HepG2 (cell line): Measurements from ENCODE around the gene CTNND2. TPM values are rescaled to one million over a fixed set of nuclear protein-coding genes. Genes with fewer than 3 reads are reported as not detected.

ENCODE experiments used
- ATAC-seq: fragments of 200-7000 bp; cut with Tn5 transposase; 3 replicates; pipeline ENCODE4 v1.9.1; 2020; ENCODE audit warnings: mild to moderate bottlenecking, moderate library complexity
- BruUV-seq: library from RNA; stranded (reverse); fragments of 400-500 nt; replicated peaks from 2 replicates; lab custom pipeline; 2021; lab: Mats Ljungman, UMichigan
- CTCF ChIA-PET: fragments of 300-600 bp; formaldehyde crosslinking; extraction: SDS; loops from one replicate; lab custom pipeline; 2021; ENCODE audit warnings: low total read pairs, inconsistent platforms, low intra/inter-chr PET ratio; lab: Yijun Ruan, JAX
- POLR2A ChIA-PET: fragments of 350-600 bp; sonication (Branson Sonifier 250); formaldehyde crosslinking; loops from one replicate; lab custom pipeline; 2020; ENCODE audit warnings: antibody characterized with exemption, inconsistent platforms; lab: Yijun Ruan, JAX
- DNase-seq: peaks from one replicate; pipeline ENCODE4 v3.0.0-alpha.2; 2015; ENCODE audit warnings: low spot score
- FAIRE-seq: peaks from 3 replicates; lab custom pipeline; 2011; peaks lifted over from hg19 to GRCh38; lab: Jason Lieb, UNC
- H2AFZ ChIP-seq: one replicate; pipeline ENCODE4 v1.6.1; 2011; ENCODE audit warnings: low read length, inconsistent platforms
- H3K27ac ChIP-seq: fragments of 300-600 bp; 3 replicates; pipeline ENCODE4 v1.8.0; 2011; ENCODE audit warnings: mixed run types, mild to moderate bottlenecking, mixed read lengths, low read length, inconsistent platforms; ENCODE audit not compliant: insufficient read depth; ENCODE audit errors: extremely low read length
- H3K27me3 ChIP-seq, 2 experiments: fragments of 200-600 bp in 1 of 2; 2 replicates in 1 of 2; 3 replicates in 1 of 2; pipeline versions ENCODE4 v1.6.0 to v1.8.0; 2011; ENCODE audit warnings: low read length in 2 of 2, mild to moderate bottlenecking in 2 of 2, moderate library complexity in 2 of 2, inconsistent platforms in 1 of 2; ENCODE audit not compliant: insufficient read depth in 2 of 2, control insufficient read depth in 1 of 2
- H3K36me3 ChIP-seq, 2 experiments: fragments of 200-600 bp in 1 of 2; replicated peaks in 1 of 2; 2 replicates in 1 of 2; 3 replicates in 1 of 2; pipeline versions ENCODE4 v1.5.1 to v1.8.0; 2011; ENCODE audit warnings: low read length in 2 of 2, inconsistent platforms in 1 of 2; ENCODE audit not compliant: insufficient read depth in 2 of 2, control insufficient read depth in 1 of 2
- H3K4me1 ChIP-seq: 2 replicates; pipeline ENCODE4 v1.5.1; 2012; ENCODE audit warnings: low read length, inconsistent platforms; ENCODE audit not compliant: insufficient read depth
- H3K4me2 ChIP-seq: 2 replicates; pipeline ENCODE4 v1.6.0; 2011; ENCODE audit warnings: low read depth, low read length, inconsistent platforms
- H3K4me3 ChIP-seq, 3 experiments: fragments of 200-600 bp in 1 of 3; sonication (generic), shearing (Covaris generic) in 1 of 3; replicated peaks in 1 of 3; 2 replicates each; pipeline ENCODE4 v1.5.1; 2011 to 2016; ENCODE audit warnings: low read length in 3 of 3, inconsistent platforms in 2 of 3, low read depth in 2 of 3, mild to moderate bottlenecking in 2 of 3, control low read depth in 1 of 3, mixed read lengths in 1 of 3; ENCODE audit not compliant: insufficient read depth in 1 of 3
- H3K79me2 ChIP-seq: one replicate; pipeline ENCODE4 v1.6.1; 2011; ENCODE audit warnings: low read length, inconsistent platforms; ENCODE audit not compliant: insufficient read depth
- H3K9ac ChIP-seq: 2 replicates; pipeline ENCODE4 v1.6.0; 2011; ENCODE audit warnings: mild to moderate bottlenecking, low read depth, low read length, inconsistent platforms; ENCODE audit not compliant: insufficient read depth
- H3K9me3 ChIP-seq: 2 replicates; pipeline ENCODE4 v1.5.1; 2012; ENCODE audit warnings: mild to moderate bottlenecking, low read length
- H4K20me1 ChIP-seq: 2 replicates; pipeline ENCODE4 v1.6.0; 2011; ENCODE audit warnings: inconsistent platforms, mild to moderate bottlenecking, low read length, moderate library complexity; ENCODE audit not compliant: insufficient read depth
- ETV6 ChIP-seq: sonication (generic); formaldehyde crosslinking; conservative IDR thresholded peaks from 2 replicates; pipeline ENCODE4 v1.4.0; 2020; ENCODE audit warnings: missing genetic modification reagents
- KDM2A ChIP-seq: sonication (generic); formaldehyde crosslinking; IDR thresholded peaks from 2 replicates; pipeline ENCODE4 v1.4.0; 2020; ENCODE audit warnings: low read depth, missing genetic modification reagents, borderline replicate concordance
- NCOR1 ChIP-seq: fragments of 200-600 bp; sonication (generic); IDR thresholded peaks from 2 replicates; pipeline ENCODE4 v1.7.0; 2017; ENCODE audit warnings: antibody characterized with exemption, low read length, borderline replicate concordance
- NFIC ChIP-seq: IDR thresholded peaks from 2 replicates; pipeline ENCODE4 v1.6.1; 2012; ENCODE audit warnings: mild to moderate bottlenecking, low read length, inconsistent platforms
- SNAI1 ChIP-seq: sonication (generic); formaldehyde crosslinking; IDR thresholded peaks from 2 replicates; pipeline ENCODE4 v1.5.0; 2020; ENCODE audit warnings: mild to moderate bottlenecking, missing genetic modification reagents, borderline replicate concordance
- ZBTB1 ChIP-seq: sonication (generic); formaldehyde crosslinking; IDR thresholded peaks from 2 replicates; pipeline ENCODE4 v1.4.0; 2020; ENCODE audit warnings: missing genetic modification reagents, borderline replicate concordance
- ZNF382 ChIP-seq: sonication (generic); formaldehyde crosslinking; IDR thresholded peaks from 2 replicates; pipeline ENCODE4 v1.5.0; 2020; ENCODE audit warnings: missing genetic modification reagents, mild to moderate bottlenecking, borderline replicate concordance
- WGBS: methylation state at CpG from one replicate; pipeline ENCODE4 v1.1.6; 2017; ENCODE audit warnings: low lambda C conversion rate; 5-methylcytosine and 5-hydroxymethylcytosine counted together
- in situ Hi-C: cut with HindIII; loops from 2 replicates; pipeline ENCODE4 v1.10.0; 2017; ENCODE audit warnings: low pct_unique_long_range_greater_than_20kb; ENCODE audit not compliant: extremely low pct_ligation_motif_present
- intact Hi-C: fragments of 100-400 bp; cut with micrococcal nuclease; formaldehyde crosslinking; loops from one replicate; pipeline ENCODE4 v1.10.0; 2022; ENCODE audit not compliant: unreplicated experiment
- polyA plus RNA-seq, 8 experiments: library from polyadenylated mRNA; depleted of rRNA in 3 of 8; stranded (reverse) in 7 of 8; unstranded in 1 of 8; fragments of >200 nt; fragmentation: Illumina TruSeq in 4 of 8; extraction: Trizol in 4 of 8; gene quantifications; 2 replicates each; pipeline versions ENCODE4 v1.2.1 to v1.2.3, GENCODE V29; 2011 to 2016; ENCODE audit warnings: low read depth in 4 of 8, missing spikeins in 1 of 8, mixed read lengths in 1 of 8; ENCODE audit not compliant: insufficient read depth in 1 of 8
- total RNA-seq, 5 experiments: library from RNA; depleted of rRNA; stranded (reverse); fragments of >200 nt; fragmentation: Illumina TruSeq; extraction: Trizol; gene quantifications; 2 replicates each; pipeline ENCODE4 v1.2.3, GENCODE V29; 2016; ENCODE audit warnings: low read depth in 1 of 5
- TF ChIP-seq, protein P1 (sequence below): IDR thresholded peaks from 2 replicates; pipeline ENCODE4 v1.6.1; 2012; ENCODE audit warnings: low read length, improper control_type of control experiment

CTNND2 gene
- total and polyA plus RNA-seq, 2 of the 13 experiments (the other 11 are each of a cell fraction or from before 2014, with no cell fraction given) = not detected

DNA sequence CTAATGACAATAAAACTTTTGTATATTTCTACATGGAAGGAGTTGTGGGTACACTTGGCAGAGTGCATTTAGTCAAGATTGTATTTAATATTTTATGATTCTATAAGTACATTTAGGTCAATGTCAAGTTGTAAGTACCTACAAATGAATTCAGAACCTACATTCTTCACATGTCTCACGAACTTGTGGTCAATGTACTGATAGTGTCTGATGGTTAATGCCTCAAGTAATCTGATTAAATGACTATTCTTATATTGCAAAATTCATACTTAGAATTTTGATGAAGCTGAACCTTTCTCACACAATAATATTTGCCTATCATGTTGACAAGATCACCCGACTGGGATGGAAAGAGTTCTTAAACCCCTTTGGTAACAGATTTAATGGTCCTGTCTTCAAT, 444.5 kb downstream of the CTNND2 start (continued):
- TF ChIP-seq NCOR1 = no peak

DNA sequence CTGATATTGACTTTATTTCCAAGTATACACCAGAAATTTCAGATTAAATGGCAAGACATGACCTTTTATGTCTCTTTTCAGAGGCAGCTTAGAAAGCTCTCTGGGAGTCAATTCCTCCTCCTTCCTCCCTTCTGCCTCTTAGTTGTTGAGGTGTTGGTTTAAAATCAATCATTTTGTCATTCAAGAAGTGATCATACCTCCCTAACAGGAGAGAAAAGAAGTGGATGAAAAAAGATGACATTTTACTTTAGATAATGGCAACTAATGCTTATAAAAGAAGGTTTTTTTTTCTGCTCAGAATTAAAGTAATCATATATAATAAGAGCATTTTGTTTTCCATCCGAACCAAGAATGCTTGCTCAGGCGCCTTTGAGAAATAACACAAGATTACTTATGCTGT, 448.7 kb downstream of the CTNND2 start:
- WGBS = 50% methylated on average over 2 of the region's 2 CpGs
- no peaks in the 10 kb centered on the region for H3K79me2 ChIP-seq
- ChIA-PET POLR2A (no interaction called here), CTCF (no interaction called here)
- H3K27ac ChIP-seq = no peak overlapping the region
- no TSS peak for BruUV-seq
- DNase-seq = no peak
- H3K9me3 ChIP-seq = no peaks in the 10 kb centered on the region
- no peak overlapping the region for H3K4me2 ChIP-seq
- no peaks in the 10 kb centered on the region for H3K36me3 ChIP-seq
- no peaks in the 10 kb centered on the region; a peak in 1 of 5 replicates for H3K27me3 ChIP-seq
- TF ChIP-seq ETV6 = no peak
- no peak for TF ChIP-seq KDM2A (CRISPR knock-in tag)
- TF ChIP-seq SNAI1 (CRISPR knock-in tag) = no peak
- TF ChIP-seq, protein P1, sequence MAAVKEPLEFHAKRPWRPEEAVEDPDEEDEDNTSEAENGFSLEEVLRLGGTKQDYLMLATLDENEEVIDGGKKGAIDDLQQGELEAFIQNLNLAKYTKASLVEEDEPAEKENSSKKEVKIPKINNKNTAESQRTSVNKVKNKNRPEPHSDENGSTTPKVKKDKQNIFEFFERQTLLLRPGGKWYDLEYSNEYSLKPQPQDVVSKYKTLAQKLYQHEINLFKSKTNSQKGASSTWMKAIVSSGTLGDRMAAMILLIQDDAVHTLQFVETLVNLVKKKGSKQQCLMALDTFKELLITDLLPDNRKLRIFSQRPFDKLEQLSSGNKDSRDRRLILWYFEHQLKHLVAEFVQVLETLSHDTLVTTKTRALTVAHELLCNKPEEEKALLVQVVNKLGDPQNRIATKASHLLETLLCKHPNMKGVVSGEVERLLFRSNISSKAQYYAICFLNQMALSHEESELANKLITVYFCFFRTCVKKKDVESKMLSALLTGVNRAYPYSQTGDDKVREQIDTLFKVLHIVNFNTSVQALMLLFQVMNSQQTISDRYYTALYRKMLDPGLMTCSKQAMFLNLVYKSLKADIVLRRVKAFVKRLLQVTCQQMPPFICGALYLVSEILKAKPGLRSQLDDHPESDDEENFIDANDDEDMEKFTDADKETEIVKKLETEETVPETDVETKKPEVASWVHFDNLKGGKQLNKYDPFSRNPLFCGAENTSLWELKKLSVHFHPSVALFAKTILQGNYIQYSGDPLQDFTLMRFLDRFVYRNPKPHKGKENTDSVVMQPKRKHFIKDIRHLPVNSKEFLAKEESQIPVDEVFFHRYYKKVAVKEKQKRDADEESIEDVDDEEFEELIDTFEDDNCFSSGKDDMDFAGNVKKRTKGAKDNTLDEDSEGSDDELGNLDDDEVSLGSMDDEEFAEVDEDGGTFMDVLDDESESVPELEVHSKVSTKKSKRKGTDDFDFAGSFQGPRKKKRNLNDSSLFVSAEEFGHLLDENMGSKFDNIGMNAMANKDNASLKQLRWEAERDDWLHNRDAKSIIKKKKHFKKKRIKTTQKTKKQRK = no peak
- TF ChIP-seq ZBTB1 = no peak
- no peak for TF ChIP-seq NFIC
- TF ChIP-seq ZNF382 = no peak
- in situ Hi-C loops (no loop called here), intact Hi-C loops (no loop called here)
- no peak for FAIRE-seq
- no peak overlapping the region for H3K9ac ChIP-seq
- H2AFZ ChIP-seq = no peak overlapping the region
- ATAC-seq = no peak
- no peaks in the 10 kb centered on the region for H4K20me1 ChIP-seq
- no peaks in the 10 kb centered on the region for H3K4me1 ChIP-seq
- no peak overlapping the region for H3K4me3 ChIP-seq
